Mucosa of descending colon (tissue), 3 donors: ENCODE results near the gene TDRD12. TPM values are rescaled to one million over a fixed set of nuclear protein-coding genes. Genes with fewer than 3 reads are reported as not detected.

Source experiments
- ATAC-seq: fragments of 200-7000 bp; cut with Tn5 transposase; one replicate; pipeline ENCODE4 v1.9.1; 2020; ENCODE audit warnings: mild to moderate bottlenecking, moderate library complexity
- DNase-seq, 3 donors: peaks; one replicate each; pipeline ENCODE4 v3.0.0-alpha.2; 2020
- H3K36me3 ChIP-seq: fragments of 200-600 bp; one replicate; pipeline ENCODE4 v1.8.0; 2021; ENCODE audit warnings: low read depth, mild to moderate bottlenecking
- H3K4me1 ChIP-seq: fragments of 200-600 bp; one replicate; pipeline ENCODE4 v1.8.0; 2021; ENCODE audit warnings: low read depth, mild to moderate bottlenecking
- H3K4me3 ChIP-seq: fragments of 200-600 bp; one replicate; pipeline ENCODE4 v1.8.0; 2021; ENCODE audit warnings: mild to moderate bottlenecking
- H3K9me3 ChIP-seq: fragments of 200-600 bp; one replicate; pipeline ENCODE4 v1.8.0; 2021; ENCODE audit warnings: mild to moderate bottlenecking
- CTCF ChIP-seq: fragments of 200-600 bp; IDR thresholded peaks from one replicate; pipeline ENCODE4 v1.8.0; 2022; ENCODE audit warnings: antibody characterized with exemption, mild to moderate bottlenecking
- intact Hi-C, 2 donors: fragments of 100-400 bp; cut with DNase I in 1 of 2; cut with micrococcal nuclease in 1 of 2; formaldehyde crosslinking; loops; one replicate each; pipeline versions ENCODE4 v1.11.0 to v1.11.1; 2022; cut with DNase I, micrococcal nuclease
- total RNA-seq, 3 donors: library from RNA; stranded (reverse); fragmentation: NEBNext Ultra II Directional in 2 of 3; extraction: Animal tissue kit (Norgen Biotek cat#: 25700) in 2 of 3; gene quantifications; one replicate each; pipeline versions ENCODE4 v1.2.1 to v1.2.4, GENCODE V29; 2021 to 2023
- donor health status: DM: no; HTN: no; CAD: no; lungs with moderate emphysema.
- donor health status: DM: no; HTN: no; CAD: no.
- donor health status: DM: no; HTN: yes; CAD: no.

The TDRD12 gene
- total RNA-seq, 3 donors from 2014 or later, result 0.31 to 0.47 TPM; not detected in 1

- no peaks in the 10 kb centered on the region for H3K9me3 ChIP-seq
- no peaks in the 10 kb centered on the region for H3K36me3 ChIP-seq
- intact Hi-C loops, result no loop called here
- H3K4me1 ChIP-seq, result peaks cover 19% of the 10 kb centered on the region
- ATAC-seq (peak; percentile 36), DNase-seq (peak; percentile 22 to 46 (median 45))
- H3K4me3 ChIP-seq, result no peak overlapping the region
- no peak for TF ChIP-seq CTCF
Measured at GRCh38 chr19:32876236-32876918, 156.8 kb downstream of the TDRD12 start.

- Histone ChIP-seq H3K36me3 (no peaks in the 10 kb centered on the region), H3K4me3 (no peak overlapping the region), H3K9me3 (no peaks in the 10 kb centered on the region), H3K4me1 (peaks cover 19% of the 10 kb centered on the region)
- intact Hi-C loops, result no loop called here
- TF ChIP-seq CTCF, result no peak
- DNase-seq, result peak; percentile 20 to 51 (median 42)
- peak; percentile 84 for ATAC-seq
Measured at GRCh38 chr19:32876919-32877285, 157.3 kb downstream of the TDRD12 start.

Other genes with a start within 250 kb of the TDRD12 start
- 10 to 100 TPM; 44.8 to 79.6 (median 69.4) TPM for gene PDCD5, start 138.6 kb upstream of the TDRD12 start, total RNA-seq
- 10 to 100 TPM; 36.0 to 59.6 (median 41.1) TPM for gene ANKRD27, start 44.6 kb upstream of the TDRD12 start, total RNA-seq
- gene RGS9BP, start 43.9 kb upstream of the TDRD12 start, total RNA-seq, result under 1 TPM in 2 of 3 donors, not detected in 1; 0.17 to 0.79 TPM
- gene NUDT19, start 27.9 kb upstream of the TDRD12 start, total RNA-seq, result 10 to 100 TPM; 13.9 to 16.9 (median 16.8) TPM
- under 1 TPM in 2 of 3 donors, not detected in 1; 0.43 to 0.66 TPM for gene SLC7A9, start 150.0 kb downstream of the TDRD12 start, total RNA-seq